GM19455 (cell line): Measurements from ENCODE around the gene SHC1.
A peak's percentile ranks its signal among the peaks of the same experiment; 100 is the strongest.

Experiments
- ATAC-seq: cut with Tn5 transposase; IDR thresholded peaks from one replicate; pipeline ENCODE4 v1.9.1; 2021; ENCODE audit not compliant: unreplicated experiment

Gene SHC1

DNA sequence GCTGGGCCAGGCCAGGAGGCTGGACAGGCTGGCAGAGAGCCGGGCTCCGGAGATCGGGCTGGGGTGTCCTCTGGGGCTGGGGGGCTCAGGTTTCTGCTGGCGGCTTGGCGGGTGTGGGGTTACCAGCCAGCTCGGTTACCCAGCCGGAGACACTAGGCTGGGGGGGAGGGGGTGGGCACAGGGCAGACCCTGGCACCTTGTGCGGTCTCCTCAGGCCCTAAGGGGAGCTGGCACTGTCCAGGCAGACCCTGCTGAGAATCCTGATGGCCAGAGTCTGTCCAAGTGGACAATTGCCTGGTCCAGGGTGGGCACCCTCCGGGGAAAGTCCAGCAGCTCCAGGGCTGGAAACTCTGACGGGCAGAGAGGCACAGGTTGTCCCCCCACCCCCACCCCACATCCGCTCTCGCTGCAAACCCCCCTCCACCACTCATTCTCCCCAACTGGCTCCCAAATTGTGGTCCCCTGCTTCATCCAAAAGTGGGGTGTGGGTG is 38.7 kb upstream of the SHC1 start:
- no peak for ATAC-seq

DNA sequence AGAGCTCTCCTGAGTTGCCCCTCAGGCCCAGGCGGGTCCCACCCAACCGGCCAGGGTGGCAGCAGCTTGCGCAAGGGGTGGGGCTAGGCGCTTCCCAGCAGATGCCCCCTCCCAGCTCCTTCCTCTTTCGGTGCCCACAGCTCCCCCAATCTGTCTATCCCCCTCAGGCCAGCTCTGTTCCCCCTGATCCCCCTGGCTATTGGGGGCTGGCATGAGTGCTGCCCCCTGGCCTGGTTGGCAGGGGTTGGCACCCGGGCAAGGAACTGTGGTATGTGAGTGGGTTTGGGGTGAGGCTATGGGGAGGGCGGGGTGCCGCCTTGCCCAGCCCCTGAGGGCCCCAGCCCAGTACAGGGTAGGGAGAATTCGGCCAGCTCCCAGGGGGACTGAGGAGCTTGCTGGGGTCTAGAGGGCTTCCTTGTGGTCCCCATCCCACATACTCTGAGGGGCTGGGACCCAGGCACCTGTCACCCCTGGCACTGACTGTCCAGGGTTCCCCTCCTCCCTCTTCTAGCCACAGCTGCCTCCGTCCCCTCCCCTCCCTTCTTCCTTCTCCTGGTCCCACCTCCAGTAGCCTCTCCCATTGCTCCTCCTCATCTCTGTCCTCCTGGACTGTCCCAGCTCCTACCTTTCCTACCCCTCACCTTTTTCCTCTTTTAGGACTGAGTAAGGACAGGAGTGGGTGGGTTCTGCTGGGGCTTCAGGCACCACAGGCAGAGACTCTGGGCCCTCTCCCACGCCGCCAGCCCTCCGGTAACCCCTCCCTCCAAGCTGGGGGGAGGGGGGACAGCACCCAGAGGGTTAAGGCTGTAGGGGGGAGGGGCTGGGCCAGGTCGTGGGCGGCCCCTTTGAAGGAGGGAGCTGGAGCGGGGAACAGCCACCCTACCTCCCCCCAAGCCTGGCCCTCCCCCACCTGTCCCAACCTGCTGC is 37.7 kb upstream of the SHC1 start:
- no peak for ATAC-seq

DNA sequence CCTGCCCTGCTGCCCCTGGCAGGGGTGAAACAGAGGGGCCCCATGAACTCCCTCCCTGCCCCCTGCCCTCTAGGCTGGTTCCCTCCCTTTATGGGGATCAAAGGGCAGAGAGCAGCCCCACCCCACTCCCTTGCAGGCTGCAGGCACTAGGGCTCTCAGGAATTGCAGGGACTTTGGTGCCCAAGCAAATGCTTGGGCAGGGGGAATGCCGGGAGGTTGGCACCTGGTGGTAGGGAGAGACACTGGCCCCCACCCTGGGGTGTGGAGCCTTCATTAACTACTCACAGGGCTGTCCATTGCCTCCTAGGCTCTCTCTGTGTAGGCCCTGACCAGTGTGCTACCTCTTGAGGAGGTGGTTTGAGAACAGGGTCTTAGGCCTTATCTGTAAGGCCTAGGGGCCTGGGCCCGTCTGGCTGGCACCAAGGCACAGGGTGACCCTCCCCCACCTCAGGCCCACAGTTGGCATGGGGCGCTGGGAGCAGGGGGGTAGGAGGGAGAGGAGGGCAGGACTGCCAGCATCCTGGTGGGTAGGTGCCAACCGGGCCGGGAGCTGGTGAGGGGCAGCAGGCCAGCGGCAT is 36.8 kb upstream of the SHC1 start:
- ATAC-seq: no peak

DNA sequence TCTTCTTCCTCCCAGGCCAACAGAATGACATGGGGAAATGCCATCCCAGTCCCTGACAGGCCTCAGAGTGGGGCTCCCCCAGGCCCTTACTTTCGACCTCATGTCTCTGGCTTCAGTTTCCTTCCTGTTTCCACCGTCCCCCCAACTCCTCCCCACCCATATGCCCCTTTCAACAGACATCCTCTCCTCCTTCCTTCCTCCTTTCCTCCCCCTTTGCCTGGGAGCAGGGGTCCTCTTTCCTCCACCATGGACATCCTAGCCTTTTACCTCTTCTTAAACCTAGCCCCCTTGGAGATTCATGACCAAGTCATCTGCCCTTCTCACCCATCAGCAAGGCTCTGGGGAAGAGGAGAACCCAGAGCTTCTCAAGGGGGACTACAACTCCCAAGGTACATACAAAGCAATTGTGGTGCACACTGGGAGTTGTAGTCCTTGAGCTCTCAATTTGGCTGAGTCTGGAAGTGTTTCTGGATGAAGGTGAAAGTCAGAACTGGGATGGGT is 36.1 kb upstream of the SHC1 start:
- ATAC-seq: no peak

DNA sequence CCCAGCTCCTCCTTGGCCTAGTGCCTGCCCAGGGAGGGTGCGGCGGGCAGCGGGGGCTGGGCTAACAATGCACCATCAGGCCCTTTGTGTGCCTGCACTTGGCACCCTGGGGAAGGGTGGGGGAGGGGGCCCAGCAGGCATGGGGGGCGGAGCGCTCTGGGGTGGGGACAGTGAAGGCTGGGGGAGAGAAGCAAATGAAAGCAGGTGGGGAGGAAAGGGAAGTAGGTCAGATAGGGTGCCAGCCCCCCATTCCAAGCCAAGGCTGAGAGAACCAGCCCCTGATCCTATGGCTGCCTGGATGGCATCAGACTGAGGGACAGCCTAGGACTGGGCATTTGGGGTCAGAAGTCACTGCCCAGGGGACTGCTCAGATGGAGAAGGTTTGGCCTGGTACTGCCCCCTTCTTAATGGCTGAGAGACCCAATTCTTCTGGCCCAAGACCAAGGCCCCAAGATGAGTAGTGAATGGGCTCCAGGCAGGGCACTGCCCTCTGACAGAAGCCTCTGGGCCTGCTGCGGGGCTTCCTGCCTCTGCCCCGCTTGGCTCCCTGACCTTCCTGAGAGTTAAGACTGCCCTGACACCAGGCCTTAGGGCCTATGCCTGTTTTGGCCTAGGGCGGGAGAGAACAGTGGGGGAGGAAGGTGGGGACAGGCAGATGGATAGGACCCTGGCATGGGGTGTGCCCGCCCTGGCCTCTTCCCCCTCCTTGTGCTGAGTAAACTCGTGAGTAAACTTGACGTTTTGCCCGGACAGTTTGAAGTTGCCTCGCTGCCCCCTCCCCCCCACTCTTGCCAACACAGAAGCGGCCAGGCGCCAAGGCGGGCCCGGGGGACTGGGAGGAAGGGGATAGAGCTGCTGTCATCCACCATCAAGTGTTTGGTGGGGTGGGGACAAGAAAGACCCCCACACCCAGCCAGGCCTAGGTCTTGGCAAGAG is 34.8 kb upstream of the SHC1 start:
- no peak for ATAC-seq

DNA sequence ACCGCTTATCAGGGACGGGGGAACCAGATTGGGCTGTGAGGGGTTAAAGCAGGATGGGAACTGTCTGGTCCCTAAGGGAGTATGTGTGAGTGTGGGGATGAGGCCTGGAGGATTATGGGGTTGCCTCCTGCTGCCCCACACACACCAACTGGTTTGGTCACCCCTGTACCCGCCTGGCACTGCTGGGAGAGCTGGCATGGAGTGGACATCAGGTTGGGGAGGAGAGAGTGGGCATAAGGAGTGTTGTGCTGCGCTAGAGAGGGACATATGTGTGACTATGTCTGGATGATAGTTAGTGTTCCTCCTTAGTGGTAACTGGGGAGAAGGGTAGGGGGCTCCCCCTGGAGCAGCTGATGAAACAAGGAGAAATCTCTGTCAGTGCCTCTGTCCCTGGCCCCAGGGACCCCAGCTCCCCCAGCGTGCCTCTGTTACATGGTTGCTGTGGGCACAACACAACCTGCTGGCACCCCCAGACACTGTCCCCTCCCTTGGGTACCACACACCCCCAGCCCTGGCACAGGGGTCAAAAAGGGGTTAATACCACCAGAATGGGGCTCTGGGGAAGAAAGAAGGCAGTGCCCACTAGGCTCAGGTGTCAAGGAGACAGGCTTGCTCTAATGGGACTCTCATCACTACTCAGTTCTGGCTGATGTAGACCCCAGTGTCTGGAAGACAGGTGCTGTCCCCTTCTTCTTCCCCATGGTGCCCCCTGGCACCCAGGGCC is 34.0 kb upstream of the SHC1 start:
- no peak for ATAC-seq

DNA sequence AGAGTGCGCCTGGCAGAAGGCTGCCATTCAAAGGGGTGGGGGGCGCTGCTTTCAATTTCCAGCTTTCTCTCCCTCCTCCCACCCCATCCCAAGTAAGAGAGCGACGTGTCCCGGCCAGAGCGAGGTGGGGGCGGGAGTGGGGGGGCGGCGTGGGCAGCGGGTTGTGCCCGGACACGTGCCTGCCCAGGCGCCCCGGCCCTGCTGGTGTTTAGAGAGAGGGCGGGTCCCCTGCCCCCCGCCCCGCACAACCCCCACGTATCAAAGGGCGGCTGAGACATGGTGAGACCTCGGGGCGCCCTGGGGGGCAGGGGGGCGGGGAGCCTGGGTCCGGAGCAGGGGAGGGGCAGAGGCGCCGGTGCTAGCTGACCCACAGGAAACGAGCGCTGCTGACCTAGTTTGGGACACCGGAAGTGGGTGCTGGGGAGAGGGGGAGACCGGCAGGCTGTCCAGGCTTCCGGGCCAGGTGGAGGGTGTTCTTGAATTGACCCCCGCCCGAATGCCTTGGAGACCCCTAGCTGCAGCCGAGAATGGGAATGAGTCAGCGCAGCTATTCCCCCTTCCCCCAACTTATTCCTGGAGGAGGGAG is 33.3 kb upstream of the SHC1 start:
- ATAC-seq: no peak

DNA sequence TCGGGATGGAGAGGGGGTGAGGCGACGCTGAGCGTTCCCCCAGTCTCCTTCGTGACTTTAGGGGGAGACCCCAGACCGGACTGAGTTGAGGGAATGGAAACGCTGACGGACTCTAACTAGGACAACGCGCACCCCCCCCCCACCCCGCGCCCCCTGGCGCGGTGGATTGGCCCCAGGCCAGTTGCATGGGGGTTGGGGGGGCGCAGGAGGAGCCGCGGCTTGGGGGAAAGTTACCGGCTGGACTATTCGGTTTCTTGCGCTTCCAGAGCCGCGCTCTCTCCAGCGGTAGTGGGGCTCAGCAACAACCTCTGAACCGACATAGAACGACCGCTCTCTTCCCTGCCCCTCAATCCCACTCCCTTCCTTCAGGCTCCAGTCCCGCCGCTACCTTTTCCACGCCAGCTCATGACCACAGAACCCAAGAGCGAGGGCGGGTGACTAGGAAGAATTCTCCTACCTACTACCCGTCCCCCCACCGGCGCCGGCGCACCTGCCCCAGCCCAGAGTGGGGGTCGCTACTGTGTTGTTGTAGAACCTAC is 32.7 kb upstream of the SHC1 start:
- ATAC-seq: no peak

DNA sequence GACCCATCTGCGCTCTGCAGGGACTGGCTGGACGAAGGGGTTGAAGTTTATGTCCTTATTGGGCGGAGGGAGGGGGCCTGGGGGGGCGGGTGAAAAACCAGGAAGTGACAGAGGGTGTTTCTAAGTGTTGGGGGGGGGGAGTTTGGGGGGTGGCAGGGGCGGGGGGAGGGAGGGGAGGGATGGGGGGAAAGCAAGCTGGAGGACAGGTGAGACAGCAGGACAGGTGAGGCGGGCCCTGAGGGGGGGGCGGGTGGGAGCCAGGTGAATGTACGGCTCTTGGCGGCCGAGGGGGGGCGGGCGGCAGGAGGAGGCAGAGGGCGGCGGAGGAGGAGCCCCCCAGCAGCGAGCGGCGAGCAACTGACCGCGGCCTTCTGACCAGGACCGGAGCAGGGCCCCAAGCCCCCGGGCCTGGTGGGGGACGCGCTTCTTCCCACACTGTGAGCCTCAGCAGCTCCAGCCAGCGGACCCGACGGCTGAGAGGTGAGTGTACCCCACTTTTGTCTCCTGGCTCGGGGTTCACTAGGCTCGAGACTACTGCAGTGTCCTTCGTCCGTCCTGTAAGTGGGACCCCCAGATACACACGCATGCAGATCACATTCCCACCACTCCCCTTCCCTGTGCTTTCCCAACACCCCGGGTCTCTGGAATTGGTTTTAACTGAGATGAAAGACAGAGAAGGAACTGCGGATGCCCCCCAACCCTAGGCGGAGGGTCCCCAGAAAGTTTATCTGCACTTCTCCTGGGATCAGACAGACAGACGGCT is 32.1 kb upstream of the SHC1 start, which contains the start of gene ZBTB7B:
Gene ZBTB7B, plus strand, starts transcription at position 339 of the 763 bp plus-strand sequence. CDS start 11,859 bp downstream, outside the sequence.
- ATAC-seq: no peak

DNA sequence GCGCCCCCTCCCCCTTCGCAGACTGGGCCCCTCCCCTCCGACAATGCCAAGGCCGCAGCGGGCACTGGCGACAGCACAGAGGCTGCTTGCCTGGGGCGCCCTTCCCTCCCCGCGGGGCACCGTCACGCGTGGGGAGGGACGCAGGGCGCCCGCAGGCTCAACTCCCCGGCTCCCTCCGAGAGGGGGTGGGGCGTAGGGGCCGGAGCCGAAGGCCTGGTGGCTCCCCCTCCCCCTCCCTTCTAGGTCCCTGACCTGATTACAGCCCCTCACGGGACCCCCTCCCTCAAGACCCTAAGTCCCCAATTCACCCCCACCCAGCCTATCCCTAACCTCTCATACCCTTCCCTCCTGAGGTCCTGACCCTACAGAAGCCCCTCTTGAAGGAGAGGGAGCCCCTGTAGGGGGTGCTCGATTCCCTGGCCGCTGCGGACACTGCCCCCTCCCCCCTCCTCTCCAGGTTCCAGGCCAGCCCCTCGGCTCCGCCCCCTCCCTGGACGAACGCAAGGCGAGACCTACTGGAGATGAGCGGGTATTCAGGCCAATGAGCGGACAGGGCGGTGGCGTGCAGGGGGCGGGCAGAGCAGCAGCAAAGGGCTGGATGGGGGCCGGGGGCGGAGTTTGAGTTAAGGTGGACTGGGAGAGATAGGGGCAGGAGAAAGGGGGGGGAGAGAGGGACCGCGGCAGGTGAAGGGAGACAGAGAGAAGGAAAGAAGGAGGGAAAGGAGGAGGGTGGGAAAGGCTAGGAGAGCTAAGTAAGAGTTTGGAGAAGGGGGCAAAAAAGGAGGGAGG is 31.3 kb upstream of the SHC1 start:
- peak; percentile 49 for ATAC-seq

DNA sequence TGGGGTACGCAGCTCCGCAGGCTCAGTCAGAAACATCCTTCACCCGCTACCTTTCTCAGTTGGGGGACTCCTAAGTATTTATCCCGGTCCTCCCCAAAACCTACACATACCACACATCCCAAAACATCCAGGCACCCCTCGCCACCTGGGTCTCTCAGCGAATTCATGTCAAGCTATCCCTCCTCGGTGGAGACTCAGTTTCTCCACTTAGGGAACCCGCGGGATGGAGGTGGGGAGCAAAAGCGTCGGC is 30.8 kb upstream of the SHC1 start:
- ATAC-seq: no peak

DNA sequence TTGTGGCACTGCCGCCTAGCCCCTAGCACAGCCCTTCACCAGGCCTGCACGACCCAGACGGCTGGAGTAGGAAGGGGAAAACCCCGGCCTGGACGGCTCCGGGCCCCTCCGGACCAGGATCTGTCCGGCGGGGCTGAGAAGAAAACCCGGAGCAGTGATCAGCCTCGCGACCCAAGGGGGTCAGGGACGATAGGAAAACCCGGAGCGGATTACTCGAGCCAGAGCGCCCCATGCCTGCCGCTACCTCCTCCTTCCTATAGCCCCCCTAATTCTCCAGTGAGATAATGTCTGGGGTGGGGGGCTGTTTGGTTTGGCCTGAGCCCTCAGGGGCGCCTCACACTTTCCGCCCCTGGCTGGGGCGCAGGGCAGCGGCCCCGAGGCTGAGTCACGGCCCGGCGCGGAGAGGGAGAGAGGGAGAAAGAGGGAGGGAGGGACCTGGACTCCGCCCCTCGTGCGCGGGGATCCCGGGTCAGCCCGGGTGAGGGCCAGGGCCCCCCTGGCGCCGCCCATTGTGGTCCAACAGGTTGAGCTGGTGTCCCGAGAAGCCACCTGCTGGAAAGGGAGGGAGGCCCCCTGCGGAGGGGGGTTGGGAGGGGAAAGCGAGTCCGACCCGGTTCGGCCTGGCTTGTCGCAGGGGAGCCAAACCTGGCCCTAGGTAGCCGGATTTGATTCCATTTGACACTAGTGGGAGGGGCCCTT is 30.3 kb upstream of the SHC1 start:
- ATAC-seq: peak; percentile 45

DNA sequence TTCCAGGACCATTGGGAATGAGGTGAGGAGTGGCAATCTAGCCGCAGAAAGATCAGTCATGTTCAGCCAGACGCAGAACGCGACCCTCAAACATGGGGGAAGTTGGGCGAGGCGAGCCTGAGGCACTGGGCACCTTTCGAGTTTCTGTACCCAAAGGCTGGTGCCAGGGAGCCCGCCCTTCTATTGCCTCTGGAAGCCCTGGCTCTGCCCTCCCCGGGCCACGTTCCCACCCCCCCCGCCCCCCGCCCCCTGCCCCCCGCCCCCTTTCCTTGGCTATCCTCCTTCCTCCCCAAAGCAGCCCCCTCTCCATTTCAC is 29.8 kb upstream of the SHC1 start:
- ATAC-seq: no peak

DNA sequence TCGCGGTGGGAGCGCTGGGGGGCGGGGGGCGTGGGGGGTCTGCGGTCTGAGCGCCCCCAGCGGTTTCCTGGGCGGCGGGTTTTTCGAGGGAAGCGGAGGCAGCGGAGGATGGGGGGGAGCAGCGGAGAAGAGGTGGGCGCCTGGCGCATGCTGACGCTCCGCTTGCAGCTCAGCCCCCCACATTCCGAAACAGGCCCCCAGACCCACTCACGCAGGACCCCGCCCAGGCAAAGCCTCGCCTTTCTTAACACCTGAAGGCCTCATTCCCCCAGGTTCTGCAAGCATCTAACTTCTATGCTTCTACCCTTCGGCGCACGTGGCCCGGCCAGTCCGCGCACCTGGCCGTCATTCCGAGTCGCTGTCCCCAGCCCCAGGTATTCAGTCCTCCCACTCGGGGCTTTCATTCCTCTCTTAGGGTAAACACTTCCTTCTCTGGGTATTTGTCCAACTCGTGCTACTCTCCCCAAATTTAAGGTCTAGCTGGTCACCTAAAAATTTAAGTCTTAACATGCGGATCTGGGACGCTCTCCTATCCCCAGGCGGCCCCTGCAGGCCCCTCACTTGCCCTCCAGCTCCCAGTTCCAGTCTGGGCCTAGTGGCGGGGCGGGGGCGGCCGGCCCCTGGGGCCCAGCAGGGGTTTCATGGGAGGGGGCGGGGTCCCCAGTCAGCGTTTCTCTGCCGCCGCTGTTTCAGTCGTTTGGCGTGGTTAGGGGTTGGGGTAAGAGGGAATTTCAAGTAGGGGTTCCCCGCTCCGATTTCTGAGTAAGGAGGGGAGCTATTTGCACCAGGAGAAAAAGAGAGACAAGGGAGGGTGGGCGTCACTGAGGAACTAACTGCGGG is 29.2 kb upstream of the SHC1 start:
- ATAC-seq: no peak

DNA sequence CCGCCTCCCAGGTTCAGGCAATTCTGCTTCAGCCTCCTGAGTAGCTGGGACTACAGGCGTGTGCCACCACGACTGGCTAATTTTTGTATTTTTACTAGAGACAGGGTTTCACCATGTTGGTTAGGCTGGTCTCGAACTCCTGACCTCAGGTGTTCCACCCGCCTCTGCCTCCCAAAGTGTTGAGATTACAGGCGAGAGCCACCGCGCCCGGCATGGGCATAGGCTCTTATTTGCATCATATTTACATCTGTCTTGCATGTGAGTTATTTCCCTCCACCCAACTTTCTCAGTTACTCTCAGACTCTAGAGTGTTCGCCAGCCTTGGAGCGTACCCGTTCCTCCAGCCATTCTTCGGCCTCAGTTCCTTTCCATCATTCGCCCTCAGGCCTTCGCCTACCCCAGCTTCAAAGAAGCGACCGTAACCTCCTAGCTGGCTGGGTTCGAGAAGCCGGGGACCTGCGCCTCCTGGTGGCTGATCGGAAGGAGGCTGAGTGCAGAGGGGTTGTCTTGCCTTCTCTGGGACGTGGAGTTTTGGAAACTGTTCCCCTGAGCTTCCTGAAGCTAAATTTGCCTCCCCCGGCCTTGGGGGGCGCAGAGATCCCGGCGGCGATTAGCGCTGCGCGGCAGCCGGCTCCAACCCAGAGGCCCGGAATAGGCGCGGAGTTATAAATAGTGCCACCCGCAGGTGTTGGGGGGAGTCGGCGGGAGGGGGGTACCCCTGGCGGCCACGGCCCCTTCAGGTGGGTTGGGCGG is 28.4 kb upstream of the SHC1 start:
- ATAC-seq: no peak

DNA sequence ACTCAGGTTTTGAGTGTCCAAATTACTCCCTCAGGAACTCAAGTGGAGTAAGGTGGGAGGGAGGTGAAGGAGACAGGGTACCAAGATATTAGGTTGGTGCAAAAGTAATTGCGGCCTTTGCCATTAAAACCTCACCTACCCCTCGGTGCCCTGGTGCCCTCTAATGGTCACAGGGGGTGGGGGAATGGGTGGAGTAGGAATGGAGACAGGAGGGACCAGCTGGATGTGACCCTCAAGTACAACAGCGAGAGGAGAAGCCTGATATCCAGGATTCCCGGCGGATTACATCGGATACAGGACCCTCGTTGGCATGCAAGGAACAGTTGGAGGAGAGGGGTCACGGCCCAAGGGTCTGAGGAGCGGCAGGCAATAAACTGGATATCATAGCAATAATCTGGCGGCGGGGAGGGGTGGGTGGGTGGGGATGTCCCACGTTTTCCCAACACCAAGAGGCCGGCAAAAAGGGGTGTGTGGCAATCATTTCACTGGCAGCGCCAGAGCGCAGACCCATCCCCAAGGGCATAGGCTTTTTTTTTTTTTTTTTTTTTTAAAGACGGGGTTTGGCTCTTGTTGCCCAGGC is 27.7 kb upstream of the SHC1 start:
- no peak for ATAC-seq
